Body of pancreas (tissue), 4 donors: ENCODE results near the gene SIL1.

ENCODE experiments used
- CTCF ChIP-seq, 7 experiments: fragments of 450-650 bp in 4 of 7; fragments of 200-600 bp in 3 of 7; sonication (generic) in 3 of 7; IDR thresholded peaks; one replicate each; pipeline ENCODE4 v1.5.1; 2016 to 2019; ENCODE audit warnings: antibody characterized with exemption in 7 of 7
- POLR2A ChIP-seq, 3 donors: fragments of 450-650 bp; IDR thresholded peaks; one replicate each; pipeline ENCODE4 v1.6.1; 2016; ENCODE audit warnings: antibody characterized with exemption in 3 of 3, mild to moderate bottlenecking in 2 of 3

DNA sequence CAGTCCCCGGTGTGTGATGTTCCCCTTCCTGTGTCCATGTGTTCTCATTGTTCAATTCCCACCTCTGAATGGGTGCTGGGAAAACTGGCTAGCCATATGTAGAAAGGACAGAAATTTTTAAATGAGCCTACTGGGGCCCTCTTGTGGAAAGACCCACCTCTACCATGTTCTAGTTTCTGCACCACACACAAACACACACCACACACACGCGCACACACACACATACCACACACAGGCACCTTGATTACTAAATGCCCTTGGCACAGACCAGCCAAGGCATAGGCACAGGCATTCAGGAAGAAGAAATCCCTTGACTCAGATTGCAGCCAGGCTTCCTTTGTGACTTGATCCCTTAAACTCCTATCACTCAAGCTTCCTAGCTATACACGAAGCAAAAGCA, 60.5 kb downstream of the SIL1 start:
- TF ChIP-seq CTCF (IDR thresholded peaks at IDR 0.05) (peak in 4 of 7 experiments; percentile 43 to 53 (median 45)), POLR2A (IDR thresholded peaks at IDR 0.05) (no peak)
